ENCODE measurements around the gene BCL11B. TPM values are rescaled to one million over a fixed set of nuclear protein-coding genes. Genes with fewer than 3 reads are reported as not detected.

The BCL11B gene
- total RNA-seq, 2 donors from 2014 or later = 12.9 to 27.6 TPM

DNA sequence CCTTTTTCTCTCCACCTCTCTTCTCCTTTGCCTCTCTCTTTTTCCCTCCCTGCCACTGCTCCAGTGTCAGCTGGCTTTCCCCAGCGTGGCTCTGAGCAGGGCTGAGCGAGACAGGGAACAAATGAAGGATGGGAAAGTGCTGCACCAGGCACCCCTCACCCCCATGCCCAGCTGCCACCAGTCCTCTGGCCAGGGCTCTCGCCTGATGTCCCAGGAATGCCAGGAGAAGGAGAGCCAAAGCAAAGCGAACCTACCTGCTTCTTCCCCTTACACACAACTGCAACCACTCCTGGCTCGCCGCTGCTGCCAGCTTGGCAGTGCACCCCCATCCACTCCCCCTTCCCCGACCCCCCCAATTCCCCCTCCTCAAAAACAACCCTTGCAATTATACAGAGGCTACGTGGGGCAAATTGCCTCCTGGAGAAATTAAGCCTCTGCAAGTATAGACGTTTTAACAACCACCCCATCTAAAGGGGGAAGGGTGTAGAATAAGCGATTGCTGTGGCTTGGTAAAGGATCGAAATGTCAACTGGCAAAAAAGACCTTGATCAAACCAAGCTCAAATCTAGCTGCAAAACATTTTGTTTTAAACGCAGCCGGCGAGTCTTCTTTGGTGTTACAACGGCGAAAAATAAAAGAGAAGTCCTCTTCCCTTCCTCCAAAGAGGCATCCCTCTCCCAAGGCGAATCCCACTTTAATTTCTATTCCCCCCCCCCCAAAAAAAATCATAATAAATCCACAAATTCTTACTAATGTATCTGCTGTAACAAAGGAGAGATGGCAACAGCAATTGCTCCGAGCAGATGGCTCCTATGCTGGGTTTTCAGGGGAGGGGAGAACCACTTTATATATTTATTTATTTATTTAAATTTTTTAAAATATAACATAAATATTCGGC, 2.9 kb downstream of the BCL11B start:
- DNase-seq (ENCODE audit: low spot score) = no peak
- peaks cover 7% of the 10 kb centered on the region for H3K36me3 Mint-ChIP-seq
- H3K27me3 Mint-ChIP-seq = no peaks in the 10 kb centered on the region

DNA sequence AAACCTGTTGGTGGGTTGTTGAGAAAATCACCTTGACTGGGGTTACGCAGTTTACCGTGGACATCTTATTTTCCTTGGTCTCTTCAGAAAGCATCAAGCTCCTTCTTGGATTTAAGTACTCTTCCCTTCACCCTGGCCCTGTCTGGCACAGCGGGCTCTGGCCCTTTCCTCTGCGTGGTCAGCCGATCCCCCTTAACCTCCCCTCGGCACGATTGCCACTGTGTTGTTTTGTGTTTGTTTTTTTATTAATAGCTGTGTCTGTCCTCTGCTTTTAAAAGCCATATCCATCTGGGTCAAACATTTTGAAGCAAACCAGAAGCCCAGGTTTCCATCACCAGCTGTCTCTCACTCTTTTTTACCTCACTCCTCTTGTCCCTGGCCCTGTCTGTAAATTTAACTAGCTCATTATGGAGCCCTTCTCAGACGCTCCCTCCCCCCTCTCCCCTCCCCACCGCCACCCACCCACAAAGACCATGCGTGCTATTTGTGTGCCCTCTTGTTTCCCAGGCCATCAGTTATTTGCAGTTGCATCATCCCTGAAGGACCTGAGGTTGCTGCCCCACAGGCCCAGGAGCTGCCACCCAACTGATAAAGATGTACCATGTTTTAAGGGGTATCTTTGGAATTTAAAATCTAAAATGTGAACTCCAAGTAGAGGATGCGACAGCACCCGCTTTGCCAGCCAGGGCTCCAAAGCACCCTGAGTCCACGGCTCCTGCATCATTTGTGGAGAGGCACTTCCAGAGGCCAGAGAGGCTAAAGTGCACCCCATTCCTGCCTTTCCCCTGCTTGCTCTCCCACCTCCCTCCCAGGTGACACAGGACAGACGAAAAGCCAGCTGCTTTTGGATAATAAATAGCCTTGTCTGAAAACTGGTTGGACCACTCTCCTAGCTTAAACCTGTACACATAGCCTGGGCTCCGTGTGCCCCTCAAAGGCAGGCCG, 3.9 kb downstream of the BCL11B start:
- Mint-ChIP-seq H3K27me3 (no peaks in the 10 kb centered on the region), H3K27ac (peak overlapping the region; percentile 89 to 98), H3K4me3 (peak overlapping the region; percentile 95), H3K4me1 (ENCODE audit: low read depth in 2 of 2) (peaks cover 73 to 75% of the 10 kb centered on the region in 2 donors), H3K36me3 (peaks cover 7% of the 10 kb centered on the region), H3K9me3 (no peaks in the 10 kb centered on the region)
- DNase-seq (ENCODE audit: low spot score) (no peak), ATAC-seq (no peak)

More for the DNA sequence above, 2.9 kb downstream of the BCL11B start:
- Mint-ChIP-seq H3K4me1 (ENCODE audit: low read depth in 2 of 2) (peaks cover 64 to 70% of the 10 kb centered on the region in 2 donors), H3K27ac (peak overlapping the region; percentile 89 to 98), H3K4me3 (peak overlapping the region; percentile 95), H3K9me3 (no peaks in the 10 kb centered on the region)
- no peak for ATAC-seq

GRCh38 chr14:99267381-99267780, 4.6 kb downstream of the BCL11B start:
- Mint-ChIP-seq H3K9me3 (no peaks in the 10 kb centered on the region), H3K27me3 (no peaks in the 10 kb centered on the region), H3K4me3 (peak overlapping the region; percentile 95), H3K4me1 (ENCODE audit: low read depth in 2 of 2) (peaks cover 75% of the 10 kb centered on the region in 2 donors), H3K36me3 (peaks cover 7% of the 10 kb centered on the region), H3K27ac (peak overlapping the region; percentile 89 to 98)
- ATAC-seq (no peak), DNase-seq (ENCODE audit: low spot score) (no peak)

GRCh38 chr14:99266181-99267178, 5.5 kb downstream of the BCL11B start:
- H3K36me3 Mint-ChIP-seq = peaks cover 4% of the 10 kb centered on the region
- peaks cover 78% of the 10 kb centered on the region in 2 donors for H3K4me1 Mint-ChIP-seq (ENCODE audit: low read depth in 2 of 2)
- peak; percentile 85 for DNase-seq (ENCODE audit: low spot score)
- no peaks in the 10 kb centered on the region for H3K9me3 Mint-ChIP-seq
- ATAC-seq = peak; percentile 68 to 79
- H3K4me3 Mint-ChIP-seq = peak overlapping the region; percentile 95
- H3K27ac Mint-ChIP-seq = peak overlapping the region; percentile 89 to 98
- no peaks in the 10 kb centered on the region for H3K27me3 Mint-ChIP-seq

DNA sequence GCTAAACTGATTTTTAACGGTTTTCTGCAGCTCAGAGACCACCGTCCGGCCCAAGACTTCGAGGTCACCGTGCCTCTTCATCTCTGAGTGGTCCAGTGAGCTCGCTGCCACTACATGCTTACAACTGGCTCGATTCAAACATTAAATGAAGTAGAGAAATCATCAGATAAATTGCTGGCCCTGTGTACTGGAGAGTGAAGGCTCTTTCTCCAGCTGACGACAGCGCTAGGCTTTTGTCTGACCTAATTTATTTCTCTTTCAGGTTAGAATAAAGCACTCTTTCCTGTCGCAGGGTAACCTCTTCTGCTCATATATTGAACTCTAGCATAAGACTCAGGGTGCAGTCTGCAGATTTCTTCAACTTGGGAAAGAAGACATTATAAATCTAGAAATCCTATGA, 6.4 kb downstream of the BCL11B start:
- ATAC-seq (no peak), DNase-seq (ENCODE audit: low spot score) (no peak)
- Mint-ChIP-seq H3K4me1 (ENCODE audit: low read depth in 2 of 2) (peaks cover 81 to 84% of the 10 kb centered on the region in 2 donors), H3K27me3 (no peaks in the 10 kb centered on the region), H3K36me3 (no peaks in the 10 kb centered on the region), H3K4me3 (peak overlapping the region; percentile 95), H3K9me3 (no peaks in the 10 kb centered on the region), H3K27ac (peak overlapping the region; percentile 89 to 98)

DNA sequence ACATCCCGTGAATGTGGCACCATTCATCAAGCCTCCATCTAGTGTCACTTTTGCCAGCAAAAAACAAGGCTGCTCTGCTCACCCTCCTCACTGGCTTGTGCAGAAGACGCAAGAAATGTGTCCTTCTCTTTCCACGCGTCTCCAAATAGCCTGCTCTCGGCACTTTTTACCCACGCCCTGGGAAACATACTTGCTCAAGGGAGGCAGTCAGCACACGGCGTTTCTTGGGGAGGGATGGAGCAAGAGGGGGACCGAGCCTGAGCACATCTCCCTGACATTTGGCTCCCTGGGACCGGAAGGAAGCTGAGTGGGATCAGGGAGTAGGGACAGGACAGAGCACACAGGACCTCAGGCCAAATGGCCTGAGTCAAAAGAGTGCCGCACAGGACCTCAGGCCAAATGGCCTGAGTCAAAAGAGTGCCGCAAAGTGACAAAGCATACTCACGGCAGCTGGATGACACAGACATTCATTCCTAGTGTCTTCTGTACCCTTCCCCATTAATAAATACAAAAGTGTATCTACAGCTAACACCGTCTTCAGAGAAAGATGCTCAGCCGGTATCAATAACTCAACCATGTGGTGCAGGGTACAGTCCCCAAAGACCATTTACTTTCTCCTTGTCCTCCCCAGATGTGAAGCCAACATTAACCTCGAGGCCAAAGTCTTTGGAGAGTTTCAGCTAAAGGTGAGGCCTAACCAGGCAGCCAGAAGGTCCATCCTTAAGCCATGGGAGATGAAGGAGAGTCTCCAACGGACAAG, 7.1 kb downstream of the BCL11B start:
- no peaks in the 10 kb centered on the region for H3K36me3 Mint-ChIP-seq
- no peaks in the 10 kb centered on the region for H3K9me3 Mint-ChIP-seq
- H3K4me1 Mint-ChIP-seq (ENCODE audit: low read depth in 2 of 2) = peaks cover 80 to 91% of the 10 kb centered on the region in 2 donors
- H3K27me3 Mint-ChIP-seq = no peaks in the 10 kb centered on the region
- H3K4me3 Mint-ChIP-seq = peak overlapping the region; percentile 95
- DNase-seq (ENCODE audit: low spot score) (no peak), ATAC-seq (no peak)
- H3K27ac Mint-ChIP-seq = peak overlapping the region; percentile 89 to 98

DNA sequence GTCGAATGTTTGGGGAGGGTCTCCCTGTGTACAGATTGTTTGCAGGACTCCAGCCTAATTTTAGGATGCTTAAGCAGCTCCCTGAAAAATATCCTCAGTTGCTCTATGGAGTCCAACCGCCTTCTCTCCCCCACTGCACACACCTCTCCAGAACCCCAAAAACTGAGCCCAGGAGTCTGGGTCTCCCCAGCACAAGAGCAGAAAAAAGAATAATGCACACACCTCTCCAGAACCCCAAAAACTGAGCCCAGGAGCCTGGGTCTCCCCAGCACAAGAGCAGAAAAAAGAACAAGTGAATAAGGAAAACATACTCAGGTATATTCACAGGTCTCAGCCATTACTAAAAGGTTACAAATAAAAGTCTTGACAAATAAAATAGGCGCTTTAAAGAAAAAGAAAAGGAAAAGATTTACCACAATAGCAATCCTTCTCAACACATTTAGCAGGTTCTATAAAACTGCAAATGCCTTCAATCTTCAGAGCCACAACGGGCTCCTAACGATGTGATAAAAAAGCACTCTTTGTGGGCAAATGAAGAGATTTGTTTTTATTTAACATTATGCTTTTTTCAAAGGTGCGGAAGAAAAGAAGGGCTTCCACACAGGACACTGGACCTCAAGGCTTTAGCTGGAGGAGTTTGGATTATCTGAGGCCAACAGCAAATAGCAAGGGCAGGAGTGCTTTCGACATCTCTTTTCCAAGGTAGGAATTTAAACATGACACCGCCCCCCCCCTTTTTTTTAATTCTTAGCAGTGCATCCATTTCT, 8.2 kb downstream of the BCL11B start:
- peaks cover 82 to 97% of the 10 kb centered on the region in 2 donors for H3K4me1 Mint-ChIP-seq (ENCODE audit: low read depth in 2 of 2)
- H3K27me3 Mint-ChIP-seq = no peaks in the 10 kb centered on the region
- no peaks in the 10 kb centered on the region for H3K9me3 Mint-ChIP-seq
- peak overlapping the region; percentile 87 for H3K4me3 Mint-ChIP-seq
- no peaks in the 10 kb centered on the region for H3K36me3 Mint-ChIP-seq
- ATAC-seq = no peak
- DNase-seq (ENCODE audit: low spot score) = no peak
- peak overlapping the region; percentile 94 to 98 for H3K27ac Mint-ChIP-seq

GRCh38 chr14:99262977-99263448, 9.0 kb downstream of the BCL11B start:
- Mint-ChIP-seq H3K4me1 (ENCODE audit: low read depth in 2 of 2) (peaks cover 84 to 97% of the 10 kb centered on the region in 2 donors), H3K36me3 (no peaks in the 10 kb centered on the region), H3K27me3 (no peaks in the 10 kb centered on the region), H3K27ac (peak overlapping the region; percentile 94 to 98), H3K4me3 (peak overlapping the region; percentile 87), H3K9me3 (no peaks in the 10 kb centered on the region)
- no peak for DNase-seq (ENCODE audit: low spot score)
- ATAC-seq = peak in 1 of 2 donors; percentile 24

GRCh38 chr14:99261912-99262787, 9.8 kb downstream of the BCL11B start:
- ATAC-seq = peak; percentile 57 to 60
- peak overlapping the region; percentile 87 for H3K4me3 Mint-ChIP-seq
- no peaks in the 10 kb centered on the region for H3K27me3 Mint-ChIP-seq
- no peaks in the 10 kb centered on the region for H3K36me3 Mint-ChIP-seq
- H3K4me1 Mint-ChIP-seq (ENCODE audit: low read depth in 2 of 2) = peaks cover 79 to 90% of the 10 kb centered on the region in 2 donors
- peak overlapping the region; percentile 94 to 98 for H3K27ac Mint-ChIP-seq
- H3K9me3 Mint-ChIP-seq = no peaks in the 10 kb centered on the region
- DNase-seq (ENCODE audit: low spot score) = no peak

GRCh38 chr14:99260587-99261551, 11.1 kb downstream of the BCL11B start:
- no peak for DNase-seq (ENCODE audit: low spot score)
- Mint-ChIP-seq H3K27me3 (no peaks in the 10 kb centered on the region), H3K36me3 (no peaks in the 10 kb centered on the region)

More at GRCh38 chr14:99260587-99261551, 11.1 kb downstream of the BCL11B start:
- Mint-ChIP-seq H3K4me1 (ENCODE audit: low read depth in 2 of 2) (peaks cover 76 to 83% of the 10 kb centered on the region in 2 donors), H3K4me3 (peak overlapping the region; percentile 87), H3K27ac (peak overlapping the region; percentile 94 to 98), H3K9me3 (no peaks in the 10 kb centered on the region)
- peak; percentile 73 to 81 for ATAC-seq

All from natural killer cell treated with Interleukin-12 subunit alpha and Interleukin-12 subunit beta and Interleukin-15 and Interleukin-18, amount 100 ng/mL, for 72 hours (primary cell).